Effector memory CD4-positive, alpha-beta T cell (primary cell): Measurements from ENCODE around the gene TRIM27.
A peak's percentile ranks its signal among the peaks of the same experiment; 100 is the strongest.
"Not testable (repeated sequence)": the region's sequence is repeated elsewhere in the genome, so short reads cannot be mapped to it uniquely, and the experiment has no call there.

Experiments used
- DNase-seq, 3 donors: peaks; one replicate each; pipeline ENCODE4 v3.0.0-alpha.2; 2020
- H3K27ac ChIP-seq: 2 replicates; pipeline ENCODE4 v1.7.0; 2013; ENCODE audit warnings: mild to moderate bottlenecking, low read length, moderate library complexity; ENCODE audit not compliant: insufficient read depth, poor library complexity, severe bottlenecking
- H3K27me3 ChIP-seq: replicated peaks from 2 replicates; pipeline ENCODE4 v1.7.0; 2013; ENCODE audit warnings: mild to moderate bottlenecking, low read length; ENCODE audit not compliant: insufficient read depth, control insufficient read depth, poor library complexity, severe bottlenecking
- H3K36me3 ChIP-seq: 2 replicates; pipeline ENCODE4 v1.7.0; 2013; ENCODE audit warnings: mild to moderate bottlenecking, low read length, moderate library complexity; ENCODE audit not compliant: control insufficient read depth, insufficient read depth
- H3K4me1 ChIP-seq: 2 replicates; pipeline ENCODE4 v1.7.0; 2013; ENCODE audit warnings: low read length, mild to moderate bottlenecking; ENCODE audit not compliant: control insufficient read depth, insufficient read depth, poor library complexity, severe bottlenecking
- H3K4me3 ChIP-seq: 2 replicates; pipeline ENCODE4 v1.7.0; 2013; ENCODE audit warnings: low read length, low read depth, mild to moderate bottlenecking; ENCODE audit not compliant: insufficient read depth, poor library complexity, severe bottlenecking
- H3K9me3 ChIP-seq: 2 replicates; pipeline ENCODE4 v1.7.0; 2013; ENCODE audit warnings: mild to moderate bottlenecking, low read length, moderate library complexity; ENCODE audit not compliant: control insufficient read depth

Gene TRIM27

GRCh38 chr6:28864326-28864923 lies 59.4 kb downstream of the TRIM27 start:
- no peak for DNase-seq
- H3K4me3 ChIP-seq: peak overlapping the region; percentile 79

GRCh38 chr6:28863604-28864325 lies 60.0 kb downstream of the TRIM27 start:
- Histone ChIP-seq H3K36me3 (no peaks in the 10 kb centered on the region), H3K4me1 (peaks cover 5% of the 10 kb centered on the region), H3K27me3 (no peaks in the 10 kb centered on the region), H3K9me3 (peaks cover 6% of the 10 kb centered on the region), H3K4me3 (peak overlapping the region; percentile 79), H3K27ac (peak overlapping the region; percentile 47)
- DNase-seq: peak; percentile 65 to 68 (median 67)

More at GRCh38 chr6:28864326-28864923, 59.4 kb downstream of the TRIM27 start:
- H3K4me1 ChIP-seq: peaks cover 5% of the 10 kb centered on the region
- H3K9me3 ChIP-seq: peaks cover 6% of the 10 kb centered on the region
- no peaks in the 10 kb centered on the region for H3K27me3 ChIP-seq
- H3K27ac ChIP-seq: peak overlapping the region; percentile 47
- H3K36me3 ChIP-seq: no peaks in the 10 kb centered on the region

GRCh38 chr6:28862077-28862476 lies 61.7 kb downstream of the TRIM27 start:
- no peak for DNase-seq
- Histone ChIP-seq H3K27ac (no peak overlapping the region), H3K36me3 (no peaks in the 10 kb centered on the region), H3K4me1 (peaks cover 5% of the 10 kb centered on the region), H3K4me3 (no peak overlapping the region), H3K27me3 (no peaks in the 10 kb centered on the region), H3K9me3 (peaks cover 6% of the 10 kb centered on the region)

- Histone ChIP-seq H3K4me3 (no peak overlapping the region), H3K27me3 (no peaks in the 10 kb centered on the region), H3K9me3 (peaks cover 6% of the 10 kb centered on the region), H3K4me1 (peaks cover 5% of the 10 kb centered on the region), H3K36me3 (no peaks in the 10 kb centered on the region), H3K27ac (no peak overlapping the region)
- DNase-seq: no peak
Observed at GRCh38 chr6:28861339-28861738, 62.4 kb downstream of the TRIM27 start.

- H3K27ac ChIP-seq: no peak overlapping the region
- peaks cover 4% of the 10 kb centered on the region for H3K9me3 ChIP-seq
- no peak overlapping the region for H3K4me3 ChIP-seq
- DNase-seq: no peak
- H3K36me3 ChIP-seq: no peaks in the 10 kb centered on the region
- no peaks in the 10 kb centered on the region for H3K27me3 ChIP-seq
- H3K4me1 ChIP-seq: peaks cover 5% of the 10 kb centered on the region
Observed at GRCh38 chr6:28860581-28860980, 63.2 kb downstream of the TRIM27 start.

DNA sequence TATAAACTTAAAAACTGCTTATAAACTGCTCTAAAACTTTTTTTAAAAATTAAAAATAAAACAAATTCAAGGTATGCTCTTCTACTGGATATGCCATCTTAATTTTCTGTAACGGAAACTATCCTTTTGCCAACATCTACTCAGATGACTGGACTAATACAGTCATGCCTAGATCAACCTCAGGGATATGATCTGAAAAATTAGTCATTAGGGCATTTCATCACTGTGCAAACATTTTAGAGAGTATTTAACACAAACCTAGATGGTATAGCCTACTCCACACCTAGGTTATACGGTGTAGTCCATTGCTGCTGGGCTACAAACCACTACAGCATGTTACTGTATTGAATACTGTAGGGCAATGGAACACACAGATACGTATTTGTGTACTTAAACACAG lies 64.8 kb downstream of the TRIM27 start:
- Histone ChIP-seq H3K36me3 (no peaks in the 10 kb centered on the region), H3K9me3 (no peaks in the 10 kb centered on the region), H3K27ac (no peak overlapping the region), H3K4me1 (no peaks in the 10 kb centered on the region), H3K4me3 (no peak overlapping the region), H3K27me3 (no peaks in the 10 kb centered on the region)
- no peak for DNase-seq

DNA sequence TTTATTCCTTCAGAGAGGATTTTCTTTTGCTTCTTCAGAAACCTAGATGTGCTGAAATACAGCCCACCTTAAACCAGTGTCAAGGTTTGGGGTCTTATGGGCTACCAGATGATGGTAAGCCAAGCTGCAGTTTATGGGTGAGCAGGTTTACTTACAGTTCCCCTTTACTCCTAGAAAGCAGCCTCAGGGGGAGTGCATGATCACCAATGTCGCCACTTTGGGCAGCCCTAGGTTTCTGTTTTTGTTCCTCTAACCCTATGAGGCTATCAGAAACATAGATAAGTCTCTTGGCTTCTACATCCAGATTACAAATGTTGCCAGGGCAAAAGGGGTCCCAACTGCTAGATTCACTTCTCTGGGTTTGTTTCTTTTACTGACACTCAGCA lies 67.2 kb downstream of the TRIM27 start:
- H3K27me3 ChIP-seq: no peaks in the 10 kb centered on the region
- H3K4me3 ChIP-seq: no peak overlapping the region
- H3K36me3 ChIP-seq: no peaks in the 10 kb centered on the region
- no peak overlapping the region for H3K27ac ChIP-seq
- DNase-seq: no peak
- no peaks in the 10 kb centered on the region for H3K4me1 ChIP-seq
- H3K9me3 ChIP-seq: no peaks in the 10 kb centered on the region

DNA sequence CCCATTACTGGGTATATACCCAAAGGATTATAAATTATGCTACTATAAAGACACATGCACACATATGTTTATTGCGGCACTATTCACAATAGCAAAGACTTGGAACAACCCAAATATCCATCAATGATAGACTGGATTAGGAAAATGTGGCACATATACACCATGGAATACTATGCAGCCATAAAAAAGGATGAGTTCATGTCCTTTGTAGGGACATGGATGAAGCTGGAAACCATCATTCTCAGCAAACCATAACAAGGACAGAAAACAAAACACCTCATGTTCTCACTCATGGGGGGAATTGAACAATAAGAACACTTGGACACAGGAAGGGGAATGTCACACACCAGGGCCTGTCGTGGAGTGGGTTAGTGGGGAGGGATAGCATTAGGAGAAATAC lies 69.4 kb downstream of the TRIM27 start:
- H3K36me3 ChIP-seq, H3K27me3 ChIP-seq, H3K27ac ChIP-seq, DNase-seq, H3K9me3 ChIP-seq, H3K4me3 ChIP-seq, H3K4me1 ChIP-seq: not testable (repeated sequence)
